Glomerular endothelial cell (primary cell): ENCODE results near the gene ARPP21. TPM values are rescaled to one million over a fixed set of nuclear protein-coding genes. Genes with fewer than 3 reads are reported as not detected.

Experiments used
- DNase-seq: peaks from one replicate; pipeline ENCODE4 v3.0.0-alpha.2; 2011; ENCODE audit warnings: low read depth, low spot score; ENCODE audit errors: extremely low read depth
- total RNA-seq: library from RNA; depleted of rRNA; stranded (reverse); fragments of >200 nt; gene quantifications from 2 replicates; pipeline ENCODE4 v1.2.3, GENCODE V29; 2015

Gene ARPP21
- total RNA-seq, 1 donor from 2014 or later = not detected

DNA sequence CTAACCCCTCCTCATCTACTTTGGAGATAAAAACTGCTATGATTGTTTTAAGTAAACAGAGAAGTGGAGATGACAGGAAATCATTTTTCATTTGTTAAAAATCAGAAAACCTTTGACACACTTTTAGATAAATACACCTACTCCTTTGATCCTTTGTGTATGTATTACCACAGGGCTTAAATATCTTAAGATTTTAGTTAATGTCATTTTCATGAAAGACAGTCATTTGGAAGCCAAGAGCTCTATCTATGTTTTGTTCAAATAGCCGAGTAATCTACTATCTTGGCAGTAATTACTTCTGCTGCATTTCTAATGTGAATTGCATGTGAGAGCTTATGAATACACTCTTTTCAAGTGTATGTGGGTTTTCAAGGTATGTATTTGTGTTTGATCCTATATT is 2.0 kb downstream of the ARPP21 start:
- DNase-seq = no peak

DNA sequence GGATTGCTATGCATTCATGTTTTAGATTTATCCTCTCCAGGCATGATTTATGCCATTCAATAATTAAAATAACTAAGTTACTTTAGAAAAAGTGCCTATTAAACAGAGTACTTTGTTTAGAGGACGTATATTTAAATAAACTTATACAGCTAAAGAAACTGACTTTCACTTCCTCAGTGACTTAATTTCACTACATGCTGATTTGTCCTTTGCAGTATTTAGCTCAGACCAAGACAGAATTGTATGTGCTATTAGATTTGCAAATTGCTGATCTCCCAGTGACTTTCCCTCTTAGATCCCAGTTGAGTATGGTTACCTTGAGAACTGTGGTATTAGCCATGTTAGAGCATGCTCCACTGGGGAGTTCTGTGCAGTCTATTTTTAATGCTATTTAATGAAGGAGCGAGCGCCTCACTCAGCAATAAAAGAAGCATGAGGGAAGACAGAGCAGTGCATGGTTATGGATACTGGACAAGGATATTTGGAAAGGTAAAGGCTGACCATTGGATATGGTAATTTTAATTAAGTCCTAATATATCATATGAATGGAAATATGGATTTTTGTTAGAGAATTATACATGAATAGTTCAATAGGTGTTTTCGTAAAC is 2.7 kb downstream of the ARPP21 start:
- no peak for DNase-seq

DNA sequence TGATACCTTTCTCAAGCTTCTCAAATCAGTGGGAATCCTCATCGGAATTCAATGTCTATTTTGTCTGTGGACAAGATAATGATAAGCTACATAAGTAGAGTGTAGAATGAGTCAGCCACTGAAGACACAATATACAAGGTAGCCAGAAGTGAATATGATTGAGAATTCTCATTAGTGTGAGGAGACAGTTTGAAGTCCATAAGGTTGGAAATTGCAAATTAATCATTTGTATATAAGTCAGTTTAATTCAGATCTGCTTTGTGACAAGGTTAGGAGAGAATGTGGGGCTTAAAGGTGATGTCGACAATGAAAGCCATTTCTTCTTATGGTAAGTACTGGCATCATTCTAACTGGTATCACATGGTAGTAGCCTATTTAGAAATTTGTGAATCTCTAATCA is 4.2 kb downstream of the ARPP21 start:
- no peak for DNase-seq

DNA sequence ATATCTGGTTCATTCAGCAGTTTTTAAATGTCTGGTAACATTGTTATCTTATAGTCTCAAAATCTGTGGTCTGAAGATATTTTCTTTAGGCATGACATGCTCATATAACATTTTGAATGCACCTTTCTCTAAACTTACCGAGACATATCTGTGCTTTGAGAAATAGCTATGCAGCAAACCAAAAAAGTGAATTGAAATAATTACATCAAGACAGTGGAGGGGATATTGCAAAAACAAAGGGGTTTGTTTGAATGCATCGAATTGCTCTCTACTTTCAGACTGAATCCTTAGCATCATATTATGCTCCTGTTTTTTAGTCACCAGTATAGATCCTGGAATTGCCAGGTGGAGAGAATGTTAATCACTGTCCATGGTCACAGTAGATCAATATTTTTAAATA is 5.1 kb downstream of the ARPP21 start:
- no peak for DNase-seq

DNA sequence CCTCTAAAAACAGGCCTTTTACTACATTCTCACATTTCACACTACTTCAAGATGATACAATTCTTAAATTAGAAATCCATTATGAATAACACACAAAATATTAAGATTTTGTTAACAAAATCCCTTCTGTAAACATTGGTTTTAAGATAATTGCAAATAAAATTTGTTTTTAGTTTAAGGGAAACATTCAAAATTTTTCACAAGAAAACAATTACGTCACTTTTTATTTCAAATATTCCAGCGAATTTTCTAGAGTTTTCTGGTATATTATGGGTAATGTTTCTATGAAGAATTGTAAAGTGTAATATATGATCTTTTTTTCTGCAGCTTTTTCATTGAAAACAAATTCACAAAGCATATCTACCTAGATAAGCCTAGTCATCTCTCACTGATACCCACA is 5.9 kb downstream of the ARPP21 start:
- no peak for DNase-seq

DNA sequence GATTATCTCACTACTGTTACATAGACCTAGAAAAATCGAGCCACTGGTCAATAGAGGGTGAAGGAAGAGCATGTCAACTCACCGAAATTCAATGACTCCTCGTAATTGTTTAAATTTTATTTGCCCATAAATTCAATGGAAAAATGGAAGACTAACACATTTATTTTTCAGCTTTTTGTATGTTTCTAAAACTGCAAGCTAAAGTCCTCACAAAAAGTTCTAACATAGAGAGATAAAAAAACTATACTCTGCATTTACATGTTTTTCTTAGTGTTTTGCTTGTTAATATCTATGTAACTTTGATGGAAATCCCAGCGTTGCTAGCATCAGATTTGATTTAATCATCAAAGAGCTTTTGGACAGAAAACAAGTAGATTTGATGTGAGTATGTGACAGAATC is 6.8 kb downstream of the ARPP21 start:
- no peak for DNase-seq

DNA sequence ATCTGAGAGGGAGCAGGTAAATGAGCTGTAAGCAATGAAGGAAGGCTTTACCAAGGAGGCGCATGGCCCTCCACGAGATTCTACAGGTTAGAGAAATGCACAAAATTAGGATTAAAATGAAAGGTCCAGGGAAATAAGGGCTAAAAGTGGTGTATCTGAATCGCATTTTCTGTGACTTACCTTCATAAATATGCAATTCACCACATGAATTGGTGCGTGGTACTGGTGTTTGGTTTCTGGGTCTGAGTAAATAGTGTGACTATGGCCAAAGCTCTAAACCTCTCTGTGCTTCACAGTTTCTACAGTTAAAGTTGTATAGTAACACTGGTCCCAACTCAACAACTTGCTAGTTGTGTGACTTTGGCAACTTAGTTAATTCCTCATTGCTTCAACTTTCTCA is 8.1 kb downstream of the ARPP21 start:
- no peak for DNase-seq

DNA sequence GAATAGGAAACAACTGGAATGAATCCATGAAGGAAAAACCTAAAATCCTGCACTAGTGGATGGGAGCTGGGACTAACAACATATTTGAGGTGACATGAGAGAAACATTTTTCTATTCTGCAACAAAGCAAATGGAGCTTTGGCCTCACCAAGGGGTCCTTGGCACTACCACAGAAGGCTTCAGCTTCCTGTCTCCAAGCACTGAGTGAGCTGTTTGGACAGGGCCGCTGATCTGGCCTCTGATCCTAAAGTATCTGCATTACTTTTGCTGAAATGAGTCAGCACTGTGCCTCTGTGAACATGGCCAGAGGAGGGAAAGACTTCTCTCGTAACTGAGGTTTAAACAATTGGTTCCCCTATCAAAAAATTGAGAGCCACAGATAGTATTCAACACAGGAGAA is 9.0 kb downstream of the ARPP21 start:
- DNase-seq = no peak

DNA sequence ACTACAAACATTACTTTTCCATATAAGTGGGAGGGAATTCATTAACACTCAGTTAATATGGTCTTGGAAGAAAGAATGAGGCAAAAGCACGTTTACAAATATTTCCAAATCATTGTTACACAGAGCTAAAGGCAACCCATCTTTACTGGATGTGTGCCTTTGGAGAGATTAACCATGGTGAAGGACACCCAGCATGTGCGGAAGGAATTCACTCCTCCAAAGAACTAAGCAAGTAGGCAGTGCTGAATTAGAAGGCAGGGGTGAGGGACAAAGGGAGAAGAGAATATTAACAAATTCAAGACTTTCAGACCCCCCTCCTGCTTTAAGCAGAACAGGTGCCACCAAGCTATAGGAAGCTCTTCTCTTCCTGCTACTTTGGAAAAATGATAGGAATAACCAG is 10.1 kb downstream of the ARPP21 start:
- no peak for DNase-seq

DNA sequence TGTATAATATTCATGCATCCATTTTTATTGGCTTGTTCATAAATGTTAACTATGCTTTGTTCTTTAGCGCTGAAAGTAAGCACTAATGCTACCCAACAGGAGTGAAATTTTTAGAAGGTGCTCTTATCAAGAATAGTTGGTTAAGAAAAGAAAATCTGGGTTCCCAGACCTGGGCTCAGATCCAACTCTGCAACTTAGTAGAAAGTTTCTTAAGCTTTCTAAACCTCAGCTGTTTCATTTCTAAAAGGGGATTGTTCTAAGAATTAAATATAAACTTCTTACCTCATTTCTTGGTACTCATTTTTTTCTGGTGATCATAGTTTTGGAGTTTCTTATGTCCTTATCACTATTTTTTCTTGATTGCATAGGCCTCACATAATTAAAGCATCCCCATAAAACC is 12.1 kb downstream of the ARPP21 start:
- DNase-seq = no peak

DNA sequence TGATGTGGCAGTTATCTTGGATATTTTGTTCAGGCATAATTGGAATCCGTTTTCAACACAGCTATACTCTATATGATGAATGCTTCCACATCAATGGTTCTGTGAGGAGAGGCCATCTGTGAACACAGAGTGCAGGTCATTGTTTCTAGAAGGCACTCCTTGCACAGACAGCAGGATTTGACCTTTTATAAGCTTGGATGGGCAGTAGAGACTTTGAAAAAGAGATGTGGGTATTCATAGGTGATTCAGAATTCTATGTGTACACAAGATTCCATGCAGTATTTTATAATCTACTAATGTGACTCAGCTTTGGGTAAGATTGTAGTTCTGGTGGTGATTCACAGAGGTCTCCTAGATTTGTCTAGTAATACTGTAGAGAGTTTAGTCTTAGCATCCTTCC is 12.5 kb downstream of the ARPP21 start:
- no peak for DNase-seq

DNA sequence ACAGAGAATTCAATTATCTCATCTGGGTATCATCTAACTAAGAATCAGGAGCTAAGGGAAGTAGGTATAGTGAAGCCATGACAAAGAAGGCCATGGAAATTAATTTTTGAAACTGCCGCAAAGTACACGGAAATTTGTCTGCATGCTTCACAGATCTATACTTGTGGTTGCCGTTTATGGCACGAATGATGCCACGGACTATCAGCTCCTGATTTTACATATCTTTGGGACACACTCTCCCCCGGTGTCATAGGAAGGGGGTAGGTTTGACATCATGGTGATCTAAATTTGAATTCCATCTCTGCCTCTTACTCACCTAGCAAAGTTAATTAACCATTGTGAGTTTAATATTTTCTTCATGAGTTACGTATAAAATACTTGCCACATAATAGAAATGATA is 14.0 kb downstream of the ARPP21 start:
- no peak for DNase-seq

DNA sequence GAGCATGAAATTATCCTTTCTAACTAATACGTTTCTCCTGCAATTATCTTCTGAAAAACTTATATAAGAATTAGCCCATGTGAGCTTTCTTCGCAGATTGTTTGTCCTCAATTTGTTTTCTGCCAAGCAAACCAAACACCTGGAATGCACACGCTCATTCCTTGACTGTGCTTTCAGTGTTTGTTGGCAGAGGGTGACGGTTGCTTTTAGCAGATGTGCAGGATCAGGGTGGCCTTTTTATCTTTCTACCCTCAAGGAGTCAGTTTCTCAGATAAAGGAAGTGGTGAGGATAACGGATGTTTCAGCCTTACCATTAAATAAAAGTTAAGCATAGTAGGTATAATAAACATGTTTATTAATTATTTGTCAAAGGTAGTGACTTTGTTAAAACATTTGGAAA is 15.2 kb downstream of the ARPP21 start:
- no peak for DNase-seq

DNA sequence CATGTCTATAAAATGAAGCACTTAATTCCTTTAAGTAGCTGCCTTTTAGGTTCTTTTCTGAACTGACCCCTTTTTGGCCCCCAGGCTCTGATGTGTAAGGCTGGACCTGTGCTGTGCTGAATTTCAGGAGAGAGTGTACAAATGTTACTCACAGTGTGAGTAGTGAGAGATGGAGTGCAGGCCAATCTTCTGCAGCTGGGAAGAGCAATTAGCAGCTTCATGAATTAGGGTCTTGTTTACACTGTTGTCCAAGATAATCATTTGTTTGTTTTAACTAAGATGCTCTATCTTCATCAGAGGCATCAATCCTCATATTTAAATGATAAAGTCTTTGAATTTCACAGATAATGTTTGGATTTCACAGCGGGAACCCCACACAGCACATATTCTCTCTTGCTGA is 19.4 kb downstream of the ARPP21 start:
- DNase-seq = no peak

DNA sequence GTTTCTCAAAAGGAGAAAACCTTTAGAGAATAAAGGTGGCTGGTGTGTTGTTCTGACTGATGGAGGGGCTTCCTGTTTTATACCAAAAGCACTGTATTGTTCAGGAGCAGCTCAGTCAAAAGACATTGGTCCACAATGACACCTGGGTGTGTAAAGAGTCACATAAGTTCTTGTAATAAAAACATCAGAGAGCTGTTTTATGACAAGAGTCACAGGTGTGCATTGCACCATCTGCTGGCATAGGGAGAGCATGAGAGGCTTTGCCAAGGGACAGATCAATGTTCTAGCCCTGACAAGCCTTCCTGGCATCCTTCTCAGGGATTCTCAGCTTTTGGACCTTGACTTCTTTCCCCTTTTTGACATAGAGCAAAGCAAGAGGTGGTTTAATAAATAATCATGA is 20.4 kb downstream of the ARPP21 start:
- DNase-seq = no peak

DNA sequence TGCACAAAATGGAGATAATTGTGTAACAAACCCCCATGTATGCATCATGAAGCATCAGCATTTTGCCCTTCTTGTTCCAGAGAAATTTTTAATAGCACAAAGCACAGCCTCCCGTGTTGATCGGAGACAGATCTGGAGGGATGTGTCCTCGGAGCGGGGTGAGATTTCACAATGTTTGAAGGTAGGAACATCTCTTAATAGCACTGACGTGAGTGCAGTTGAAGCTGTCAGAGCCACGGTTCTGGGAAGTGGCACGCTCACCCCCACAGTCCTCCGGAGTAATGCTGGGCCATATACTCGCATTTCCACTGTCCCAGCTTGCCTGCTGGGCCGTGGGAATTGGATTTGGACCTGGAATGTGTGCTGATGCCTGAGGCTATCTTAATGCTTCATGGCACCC is 24.1 kb downstream of the ARPP21 start:
- DNase-seq = no peak

DNA sequence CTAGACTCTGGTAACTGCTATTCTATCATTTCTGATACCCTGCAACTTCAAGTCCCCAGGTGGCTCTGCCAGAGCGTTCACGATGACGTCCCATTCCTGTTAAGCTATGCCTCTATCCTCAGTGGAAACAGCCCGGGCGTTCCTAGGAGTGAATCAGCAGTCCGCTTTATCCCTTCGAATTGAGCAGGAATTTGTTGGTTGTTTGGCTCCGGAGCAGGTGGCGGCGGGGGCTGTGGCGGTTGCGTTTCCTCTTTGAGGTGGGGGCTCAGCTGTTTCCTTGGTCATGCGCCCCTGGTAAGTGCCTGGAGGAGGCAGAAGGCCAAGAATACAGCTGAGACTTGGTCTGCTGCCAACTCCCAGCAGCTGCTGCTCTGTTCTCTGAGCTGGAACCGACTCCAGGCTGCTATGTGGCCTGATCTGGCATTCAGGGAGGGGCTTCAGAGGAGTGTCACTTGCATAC is 25.2 kb downstream of the ARPP21 start:
- peak; percentile 60 for DNase-seq

DNA sequence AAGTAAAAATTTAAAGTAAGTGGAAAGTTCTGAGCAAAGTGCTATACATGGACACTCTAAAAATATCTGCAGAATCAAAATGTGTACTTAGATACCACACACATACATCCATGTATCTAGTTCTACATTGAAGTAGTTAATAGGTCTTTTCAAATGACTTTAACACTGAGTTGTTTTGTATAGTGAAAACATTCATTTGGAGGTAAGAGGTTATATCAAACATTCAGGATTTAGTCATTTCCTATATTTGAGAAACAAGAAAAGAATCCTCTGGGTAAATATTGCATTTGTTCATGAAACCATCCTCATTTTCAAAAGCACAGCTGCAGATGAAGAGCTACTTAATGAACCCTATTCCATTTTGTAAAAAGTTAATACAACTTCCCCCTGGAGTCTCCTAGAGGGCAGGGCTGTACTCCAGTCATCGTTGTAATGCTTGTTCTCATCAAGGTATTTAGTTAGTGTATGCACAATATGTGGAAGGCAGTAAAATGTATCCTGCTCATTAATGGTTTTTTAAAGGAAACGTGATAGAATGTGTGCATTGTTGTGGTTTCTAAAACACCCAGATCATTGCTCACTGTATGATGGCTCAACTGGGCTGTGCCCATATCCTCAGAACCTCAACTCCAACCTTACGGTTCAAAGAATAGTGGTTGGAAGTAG is 26.2 kb downstream of the ARPP21 start:
- no peak for DNase-seq

DNA sequence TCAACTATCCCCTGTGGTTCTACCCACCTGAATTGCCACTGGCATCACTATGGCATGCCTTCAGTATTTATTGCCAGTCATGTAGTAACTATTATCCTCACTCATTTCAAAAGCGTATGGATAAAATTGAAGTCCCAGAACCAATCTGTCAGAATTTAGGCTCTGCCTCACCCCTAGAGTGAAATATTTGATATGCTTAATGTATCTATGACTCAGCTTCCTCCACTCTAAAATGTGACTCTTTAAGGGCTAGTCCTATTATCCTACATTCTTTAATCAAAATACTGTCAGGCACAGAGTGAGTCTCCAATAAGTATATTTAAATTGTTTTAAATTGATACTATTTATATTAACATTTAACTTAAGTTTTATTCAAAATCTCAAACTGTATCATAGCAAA is 27.6 kb downstream of the ARPP21 start:
- no peak for DNase-seq

DNA sequence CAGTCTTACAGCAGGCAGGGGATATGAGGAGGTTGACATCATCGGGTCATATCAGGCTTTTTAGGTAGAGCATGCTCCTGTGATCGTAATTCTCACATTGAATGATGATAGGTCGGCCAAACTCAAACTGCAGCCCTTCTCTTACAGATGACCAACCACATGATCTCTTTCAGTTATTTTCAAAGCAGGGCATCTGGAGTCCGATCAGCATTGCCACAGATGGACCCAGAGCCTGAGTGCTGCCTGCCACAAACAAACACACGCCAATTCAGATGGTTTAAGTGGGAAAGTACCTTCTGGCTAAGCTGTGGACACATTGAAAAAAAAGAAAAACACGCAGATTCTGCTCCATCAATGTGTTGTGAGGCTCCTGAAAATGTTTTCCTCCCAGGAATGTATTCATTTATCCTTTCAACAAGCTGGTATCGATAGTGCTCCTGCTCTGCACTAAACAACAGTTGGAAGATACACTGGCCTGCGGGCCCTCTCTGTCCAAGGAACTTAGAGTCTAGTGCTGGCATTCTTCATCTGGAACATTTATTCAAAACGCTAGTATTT is 31.2 kb downstream of the ARPP21 start:
- DNase-seq = no peak

DNA sequence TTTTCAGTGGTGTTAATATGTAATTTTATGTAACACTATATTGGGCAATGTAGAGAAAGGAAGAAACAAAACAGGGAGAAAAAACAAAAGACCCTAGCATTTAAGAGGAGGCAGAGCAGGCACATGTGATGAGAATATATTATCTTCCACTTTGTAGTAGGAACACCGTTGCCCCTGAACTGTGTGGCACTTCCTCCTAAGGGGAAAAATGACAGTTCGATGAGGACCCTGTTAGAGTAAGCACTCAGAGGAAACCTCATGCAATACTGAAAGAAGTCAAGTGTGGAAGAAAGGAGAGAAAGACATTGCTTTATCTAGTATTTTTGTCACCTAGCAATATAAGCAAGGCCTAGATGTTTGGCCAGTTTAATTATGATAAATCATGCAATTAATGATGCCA is 32.2 kb downstream of the ARPP21 start:
- no peak for DNase-seq

DNA sequence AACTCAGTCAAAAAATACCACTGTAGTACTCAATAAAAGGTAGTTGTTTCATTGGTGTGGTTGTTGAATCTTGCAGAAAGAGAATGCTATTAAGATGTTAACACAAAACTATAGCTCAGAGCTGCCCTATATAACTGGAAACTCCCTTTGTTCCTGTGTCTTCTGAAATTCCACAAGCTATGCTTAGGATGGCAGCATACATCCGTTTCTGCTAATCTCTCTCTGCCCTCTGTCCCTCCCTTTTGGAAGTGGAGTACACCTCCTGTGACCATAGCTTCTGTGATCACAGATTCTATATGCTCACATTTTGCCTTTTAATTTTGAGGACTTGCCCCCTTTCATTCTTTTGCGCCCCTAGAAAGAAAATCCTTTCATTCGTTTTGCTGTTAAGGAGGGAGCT is 33.7 kb downstream of the ARPP21 start:
- DNase-seq = no peak
